ENCODE measurements around the gene FLNB.
"Not testable (repeated sequence)": the region's sequence is repeated elsewhere in the genome, so short reads cannot be mapped to it uniquely, and the experiment has no call there.

The FLNB gene

GRCh38 chr3:58048301-58048700 is 40.1 kb downstream of the FLNB start:
- H3K4me3 ChIP-seq (ENCODE audit: low read length, poor library complexity, severe bottlenecking): no peak overlapping the region
- H3K27me3 ChIP-seq (ENCODE audit: insufficient read depth, low read length, poor library complexity, severe bottlenecking): no peaks in the 10 kb centered on the region
- H2AFZ ChIP-seq (ENCODE audit: low read length): no peak overlapping the region
- no peaks in the 10 kb centered on the region for H3K9me2 ChIP-seq (replicated peaks; ENCODE audit: low read depth, low read length)
- H3K4me2 ChIP-seq (ENCODE audit: low read depth, low read length, poor library complexity, severe bottlenecking): no peak overlapping the region
- H3K9ac ChIP-seq (ENCODE audit: low read depth, low read length, poor library complexity, severe bottlenecking): no peak overlapping the region
- TF ChIP-seq CTCF (conservative IDR thresholded peaks at IDR 0.05; ENCODE audit: low read length) (no peak), EZH2phosphoT487 (IDR thresholded peaks at IDR 0.05; ENCODE audit: borderline replicate concordance) (no peak)
- no peaks in the 10 kb centered on the region for H3K9me3 ChIP-seq (ENCODE audit: insufficient read depth, low read depth, low read length)
- peaks cover 10% of the 10 kb centered on the region for H3K4me1 ChIP-seq (ENCODE audit: insufficient read depth, low read length, poor library complexity, severe bottlenecking)
- H3K36me3 ChIP-seq (ENCODE audit: insufficient read depth, low read length): no peaks in the 10 kb centered on the region
- H3F3A ChIP-seq (ENCODE audit: low read depth): no peaks in the 10 kb centered on the region
- H4K20me1 ChIP-seq (ENCODE audit: insufficient read depth, low read length, poor library complexity, severe bottlenecking): no peaks in the 10 kb centered on the region
- peaks cover 17% of the 10 kb centered on the region; the same call in 1 of the 2 replicates for H3K79me2 ChIP-seq (ENCODE audit: insufficient read depth, low read length)

- H3F3A ChIP-seq (ENCODE audit: low read depth): no peaks in the 10 kb centered on the region
- peaks cover 10% of the 10 kb centered on the region for H3K4me1 ChIP-seq (ENCODE audit: insufficient read depth, low read length, poor library complexity, severe bottlenecking)
- TF ChIP-seq EZH2phosphoT487 (IDR thresholded peaks at IDR 0.05; ENCODE audit: borderline replicate concordance): no peak
- no peaks in the 10 kb centered on the region for H3K9me2 ChIP-seq (replicated peaks; ENCODE audit: low read depth, low read length)
- no peaks in the 10 kb centered on the region for H3K27me3 ChIP-seq (ENCODE audit: insufficient read depth, low read length, poor library complexity, severe bottlenecking)
- no peaks in the 10 kb centered on the region for H3K9me3 ChIP-seq (ENCODE audit: insufficient read depth, low read depth, low read length)
- no peak overlapping the region for H3K9ac ChIP-seq (ENCODE audit: low read depth, low read length, poor library complexity, severe bottlenecking)
- H3K36me3 ChIP-seq (ENCODE audit: insufficient read depth, low read length): no peaks in the 10 kb centered on the region
- no peak overlapping the region for H3K4me3 ChIP-seq (ENCODE audit: low read length, poor library complexity, severe bottlenecking)
- no peak overlapping the region for H2AFZ ChIP-seq (ENCODE audit: low read length)
- peaks cover 10% of the 10 kb centered on the region; the same call in 1 of the 2 replicates for H3K79me2 ChIP-seq (ENCODE audit: insufficient read depth, low read length)
- H4K20me1 ChIP-seq (ENCODE audit: insufficient read depth, low read length, poor library complexity, severe bottlenecking): no peaks in the 10 kb centered on the region
- H3K4me2 ChIP-seq (ENCODE audit: low read depth, low read length, poor library complexity, severe bottlenecking): no peak overlapping the region
These were observed 41.0 kb downstream of the FLNB start for GRCh38 chr3:58049143-58049785.

- TF ChIP-seq EZH2phosphoT487 (IDR thresholded peaks at IDR 0.05; ENCODE audit: borderline replicate concordance) (no peak), CTCF (conservative IDR thresholded peaks at IDR 0.05; ENCODE audit: low read length) (no peak)
- Histone ChIP-seq H3K9ac (ENCODE audit: low read depth, low read length, poor library complexity, severe bottlenecking) (no peak overlapping the region), H2AFZ (ENCODE audit: low read length) (no peak overlapping the region), H4K20me1 (ENCODE audit: insufficient read depth, low read length, poor library complexity, severe bottlenecking) (no peaks in the 10 kb centered on the region), H3F3A (ENCODE audit: low read depth) (no peaks in the 10 kb centered on the region), H3K9me2 (replicated peaks; ENCODE audit: low read depth, low read length) (no peaks in the 10 kb centered on the region), H3K27me3 (ENCODE audit: insufficient read depth, low read length, poor library complexity, severe bottlenecking) (no peaks in the 10 kb centered on the region), H3K4me1 (ENCODE audit: insufficient read depth, low read length, poor library complexity, severe bottlenecking) (peaks cover 4% of the 10 kb centered on the region), H3K4me2 (ENCODE audit: low read depth, low read length, poor library complexity, severe bottlenecking) (no peak overlapping the region), H3K9me3 (ENCODE audit: insufficient read depth, low read depth, low read length) (no peaks in the 10 kb centered on the region), H3K4me3 (ENCODE audit: low read length, poor library complexity, severe bottlenecking) (no peak overlapping the region), H3K36me3 (ENCODE audit: insufficient read depth, low read length) (no peaks in the 10 kb centered on the region), H3K79me2 (ENCODE audit: insufficient read depth, low read length) (peaks cover 10% of the 10 kb centered on the region; the same call in 1 of the 2 replicates)
These were observed 43.0 kb downstream of the FLNB start for GRCh38 chr3:58051196-58051595.

DNA sequence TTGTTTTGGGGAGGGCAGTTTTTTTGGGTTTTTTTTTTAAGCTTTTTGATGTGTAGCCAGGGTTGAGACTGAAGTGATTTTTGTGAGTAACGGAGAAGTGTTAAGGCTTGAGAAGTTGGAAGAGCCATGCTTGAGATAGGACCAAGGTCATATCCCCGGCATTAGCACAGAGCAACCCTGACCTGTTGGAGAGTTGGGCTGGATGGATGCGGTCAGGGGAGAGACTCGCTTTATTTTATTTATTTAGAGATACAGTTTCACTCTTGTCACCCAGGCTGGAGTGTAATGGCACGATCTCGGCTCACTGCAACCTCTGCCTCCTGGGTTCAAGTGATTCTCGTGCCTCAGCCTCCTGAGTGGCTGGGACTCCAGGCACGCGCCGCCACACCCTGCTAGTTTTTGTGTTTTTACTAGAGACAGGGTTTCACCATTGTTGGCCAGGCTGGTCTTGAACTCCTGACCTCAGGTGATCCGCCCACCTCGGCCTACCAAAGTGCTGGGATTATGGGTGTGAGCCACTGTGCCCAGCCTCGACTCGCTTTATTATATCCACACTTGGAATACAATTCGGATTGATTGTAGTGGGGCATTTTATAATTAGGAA is 43.5 kb downstream of the FLNB start:
- not testable (repeated sequence) for H3K4me2 ChIP-seq (ENCODE audit: low read depth, low read length, poor library complexity, severe bottlenecking); H3K36me3 ChIP-seq (ENCODE audit: insufficient read depth, low read length); H3K27me3 ChIP-seq (ENCODE audit: insufficient read depth, low read length, poor library complexity, severe bottlenecking); H2AFZ ChIP-seq (ENCODE audit: low read length); H3K4me3 ChIP-seq (ENCODE audit: low read length, poor library complexity, severe bottlenecking); H3K79me2 ChIP-seq (ENCODE audit: insufficient read depth, low read length); H3K9ac ChIP-seq (ENCODE audit: low read depth, low read length, poor library complexity, severe bottlenecking); H3K9me3 ChIP-seq (ENCODE audit: insufficient read depth, low read depth, low read length); H3F3A ChIP-seq (ENCODE audit: low read depth); H4K20me1 ChIP-seq (ENCODE audit: insufficient read depth, low read length, poor library complexity, severe bottlenecking); H3K4me1 ChIP-seq (ENCODE audit: insufficient read depth, low read length, poor library complexity, severe bottlenecking); H3K9me2 ChIP-seq (replicated peaks; ENCODE audit: low read depth, low read length)

Measured in Loucy (cell line).